H9 (cell line): ENCODE measurements around the gene AMBRA1. TPM values are rescaled to one million over a fixed set of nuclear protein-coding genes. Genes with fewer than 3 reads are reported as not detected.

Experiments used
- DNase-seq: peaks from one replicate; pipeline ENCODE4 v3.0.0-alpha.2; 2017
- H2AFZ ChIP-seq: one replicate; pipeline ENCODE4 v1.6.1; 2013; ENCODE audit warnings: mild to moderate bottlenecking, low read length, control low read depth, moderate library complexity
- H2AK5ac ChIP-seq: 2 replicates; pipeline ENCODE4 v1.6.1; 2013; ENCODE audit warnings: low read length, control low read depth, mixed read lengths; ENCODE audit not compliant: insufficient read length
- H2BK120ac ChIP-seq: one replicate; pipeline ENCODE4 v1.6.1; 2013; ENCODE audit warnings: low read depth, mild to moderate bottlenecking, low read length, control low read depth, inconsistent platforms; ENCODE audit not compliant: poor library complexity, severe bottlenecking
- H2BK12ac ChIP-seq: 2 replicates; pipeline ENCODE4 v1.6.1; 2013; ENCODE audit warnings: low read length, control low read depth, mixed read lengths, low read depth; ENCODE audit not compliant: insufficient read length
- H2BK15ac ChIP-seq: 2 replicates; pipeline ENCODE4 v1.6.1; 2013; ENCODE audit warnings: low read depth, low read length, control low read depth
- H2BK20ac ChIP-seq: one replicate; pipeline ENCODE4 v1.6.1; 2013; ENCODE audit warnings: low read depth, mild to moderate bottlenecking, low read length, control low read depth, inconsistent platforms; ENCODE audit not compliant: poor library complexity, severe bottlenecking
- H2BK5ac ChIP-seq: 2 replicates; pipeline ENCODE4 v1.6.1; 2013; ENCODE audit warnings: low read length, control low read depth, mixed read lengths; ENCODE audit not compliant: insufficient read length
- H3K14ac ChIP-seq: 2 replicates; pipeline ENCODE4 v1.6.1; 2013; ENCODE audit warnings: low read length, control low read depth; ENCODE audit not compliant: insufficient read depth
- H3K18ac ChIP-seq: 2 replicates; pipeline ENCODE4 v1.6.1; 2013; ENCODE audit warnings: low read depth, mild to moderate bottlenecking, mixed read lengths, low read length, control low read depth; ENCODE audit not compliant: insufficient read length
- H3K23ac ChIP-seq: 2 replicates; pipeline ENCODE4 v1.6.1; 2013; ENCODE audit warnings: low read length, control low read depth, mixed read lengths, low read depth; ENCODE audit not compliant: insufficient read length
- H3K23me2 ChIP-seq: 2 replicates; pipeline ENCODE4 v1.6.1; 2013; ENCODE audit warnings: low read depth, mild to moderate bottlenecking, mixed read lengths, low read length, control low read depth; ENCODE audit not compliant: insufficient read length, poor library complexity, severe bottlenecking
- H3K27ac ChIP-seq: 2 replicates; pipeline ENCODE4 v1.5.1; 2013; ENCODE audit warnings: low read length, control low read depth, mixed read lengths, low read depth; ENCODE audit not compliant: insufficient read length
- H3K27me3 ChIP-seq: 2 replicates; pipeline ENCODE4 v1.6.1; 2013; ENCODE audit warnings: low read length, control low read depth, inconsistent platforms; ENCODE audit not compliant: insufficient read depth
- H3K4ac ChIP-seq: 2 replicates; pipeline ENCODE4 v1.6.1; 2013; ENCODE audit warnings: low read depth, mild to moderate bottlenecking, control low read depth, inconsistent platforms, low read length, moderate library complexity
- H3K4me1 ChIP-seq: 2 replicates; pipeline ENCODE4 v1.6.1; 2013; ENCODE audit warnings: low read length, control low read depth, inconsistent platforms; ENCODE audit not compliant: insufficient read depth
- H3K4me2 ChIP-seq: 2 replicates; pipeline ENCODE4 v1.6.1; 2013; ENCODE audit warnings: low read length, control low read depth, mixed read lengths; ENCODE audit not compliant: insufficient read length, insufficient read depth
- H3K56ac ChIP-seq: 2 replicates; pipeline ENCODE4 v1.6.1; 2013; ENCODE audit warnings: low read depth, mild to moderate bottlenecking, mixed read lengths, low read length, control low read depth; ENCODE audit not compliant: insufficient read length
- H3K79me1 ChIP-seq: 2 replicates; pipeline ENCODE4 v1.6.1; 2013; ENCODE audit warnings: low read depth, mild to moderate bottlenecking, moderate library complexity, low read length, control low read depth, inconsistent platforms; ENCODE audit not compliant: insufficient read depth, poor library complexity, severe bottlenecking
- H3K79me2 ChIP-seq: 2 replicates; pipeline ENCODE4 v1.6.1; 2013; ENCODE audit warnings: low read length, control low read depth, inconsistent platforms; ENCODE audit not compliant: insufficient read depth
- H3K9ac ChIP-seq: 2 replicates; pipeline ENCODE4 v1.6.1; 2013; ENCODE audit warnings: low read length, control low read depth, mixed read lengths; ENCODE audit not compliant: insufficient read length; ENCODE audit errors: extremely low read depth
- H3K9me3 ChIP-seq: one replicate; pipeline ENCODE4 v1.6.1; 2013; ENCODE audit warnings: low read depth, low read length, inconsistent platforms; ENCODE audit not compliant: control insufficient read depth
- H3T11ph ChIP-seq: one replicate; pipeline ENCODE4 v1.6.1; 2013; ENCODE audit warnings: mild to moderate bottlenecking, low read length, control low read depth, inconsistent platforms
- H4K20me1 ChIP-seq: one replicate; pipeline ENCODE4 v1.6.1; 2013; ENCODE audit not compliant: control insufficient read depth, insufficient read length, insufficient read depth
- H4K5ac ChIP-seq: 2 replicates; pipeline ENCODE4 v1.6.1; 2013; ENCODE audit warnings: low read depth, mild to moderate bottlenecking, mixed read lengths, low read length, control low read depth; ENCODE audit not compliant: insufficient read length
- H4K8ac ChIP-seq: replicated peaks from 2 replicates; pipeline ENCODE4 v1.6.1; 2013; ENCODE audit warnings: low read length, control low read depth, mixed read lengths, low read depth; ENCODE audit not compliant: insufficient read length
- H4K91ac ChIP-seq: 2 replicates; pipeline ENCODE4 v1.6.1; 2013; ENCODE audit warnings: low read depth, mild to moderate bottlenecking, moderate library complexity, mixed read lengths, low read length, control low read depth; ENCODE audit not compliant: insufficient read length
- H3K27ac Mint-ChIP-seq, 3 experiments: 2 replicates in 2 of 3; 3 replicates in 1 of 3; pipeline ENCODE4 v1.8.0; 2020 to 2021; ENCODE audit warnings: mixed read lengths in 3 of 3, mild to moderate bottlenecking in 1 of 3, moderate library complexity in 1 of 3
- H3K27me3 Mint-ChIP-seq: 2 replicates; pipeline ENCODE4 v1.8.0; 2021; ENCODE audit warnings: low read depth, mild to moderate bottlenecking, moderate library complexity, mixed read lengths
- H3K36me3 Mint-ChIP-seq, 3 experiments: 2 replicates in 2 of 3; 3 replicates in 1 of 3; pipeline ENCODE4 v1.8.0; 2020 to 2021; ENCODE audit warnings: low read depth in 3 of 3, mixed read lengths in 3 of 3; ENCODE audit not compliant: insufficient read depth in 1 of 3
- H3K4me1 Mint-ChIP-seq, 2 experiments: 2 replicates each; pipeline ENCODE4 v1.8.0; 2020; ENCODE audit warnings: mixed read lengths in 2 of 2
- H3K4me3 Mint-ChIP-seq, 2 experiments: 2 replicates in 1 of 2; 3 replicates in 1 of 2; pipeline ENCODE4 v1.8.0; 2020 to 2021; ENCODE audit warnings: mild to moderate bottlenecking in 2 of 2, mixed read lengths in 2 of 2, moderate library complexity in 1 of 2
- H3K9me3 Mint-ChIP-seq, 2 experiments: 2 replicates in 1 of 2; 3 replicates in 1 of 2; pipeline ENCODE4 v1.8.0; 2020; ENCODE audit warnings: mild to moderate bottlenecking in 2 of 2, mixed read lengths in 2 of 2, moderate library complexity in 1 of 2
- WGBS: extraction: QIAGEN DNeasy Blood & Tissue Kit; methylation state at CpG from one replicate; pipeline ENCODE4 v1.1.7; 2013; ENCODE audit warnings: missing lambda C conversion rate, low lambda C conversion rate, mixed read lengths; ENCODE audit not compliant: insufficient read length; ENCODE audit errors: extremely low coverage; 5-methylcytosine and 5-hydroxymethylcytosine counted together
- total RNA-seq: library from RNA; stranded (reverse); gene quantifications from 2 replicates; pipeline ENCODE4 v1.2.1, GENCODE V29; 2021
- TF ChIP-seq, protein P1 (sequence below): fragments of 200-600 bp; sonication (generic); conservative IDR thresholded peaks from 3 replicates; pipeline ENCODE4 v1.8.0; 2021; ENCODE audit warnings: antibody characterized with exemption, mild to moderate bottlenecking

Gene AMBRA1
- total RNA-seq, 1 experiment from 2014 or later = 37.5 TPM

DNA sequence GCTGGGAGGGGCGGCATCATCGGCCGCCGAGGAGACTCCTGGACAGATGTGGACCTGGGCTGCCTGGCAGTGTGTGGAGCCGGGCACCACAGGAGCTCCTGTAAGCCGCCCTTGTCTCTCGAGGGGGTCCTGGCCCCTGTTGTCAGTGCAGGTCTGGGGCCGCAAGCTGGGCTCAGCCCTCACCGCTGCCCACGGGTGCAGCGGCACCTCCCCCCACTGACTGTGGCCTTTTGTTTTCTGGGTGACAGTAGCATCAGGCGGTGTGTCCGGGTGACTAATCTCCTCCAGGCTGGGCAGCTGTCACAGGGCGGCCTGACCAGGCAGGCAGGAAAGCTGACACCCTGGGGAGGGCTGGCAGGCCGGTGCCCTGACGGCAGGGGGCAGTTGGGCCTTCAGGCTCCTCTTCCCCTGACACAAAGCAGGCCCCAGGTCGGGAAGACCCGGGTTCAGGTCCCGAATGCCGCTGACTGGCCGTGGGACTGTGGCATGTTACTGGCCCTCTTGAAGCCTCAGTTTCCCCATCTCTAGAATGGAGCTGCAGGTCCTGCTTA is 230.3 kb downstream of the AMBRA1 start:
- Histone ChIP-seq H3K14ac (no peak overlapping the region), H3K18ac (no peak overlapping the region), H3K27ac (no peak overlapping the region), H4K91ac (no peak overlapping the region), H3K79me1 (no peaks in the 10 kb centered on the region), H4K5ac (no peak overlapping the region), H2BK20ac (no peak overlapping the region), H3K56ac (no peak overlapping the region), H2BK5ac (no peak overlapping the region), H3K79me2 (no peaks in the 10 kb centered on the region; the same call in 1 of the 2 replicates), H4K20me1 (no peaks in the 10 kb centered on the region), H2BK12ac (no peak overlapping the region), H2AK5ac (no peak overlapping the region), H3K4me1 (no peaks in the 10 kb centered on the region; the same call in 1 of the 2 replicates), H3T11ph (no peak overlapping the region), H3K9ac (no peak overlapping the region), H3K27me3 (no peaks in the 10 kb centered on the region), H3K9me3 (no peaks in the 10 kb centered on the region), H3K23me2 (no peaks in the 10 kb centered on the region), H2BK15ac (no peak overlapping the region), H3K4me2 (no peak overlapping the region), H3K4ac (no peak overlapping the region), H4K8ac (no peak overlapping the region), H3K23ac (no peak overlapping the region), H2AFZ (no peak overlapping the region), H2BK120ac (no peak overlapping the region)
- H3K36me3 Mint-ChIP-seq = peaks cover 3 to 8% (median 5%) of the 10 kb centered on the region in 3 experiments
- no peak overlapping the region for H3K27ac Mint-ChIP-seq
- no peak overlapping the region for H3K4me3 Mint-ChIP-seq
- H3K4me1 Mint-ChIP-seq = peaks cover 24 to 41% of the 10 kb centered on the region in 2 experiments
- no peaks in the 10 kb centered on the region for H3K9me3 Mint-ChIP-seq
- TF ChIP-seq, protein P1, sequence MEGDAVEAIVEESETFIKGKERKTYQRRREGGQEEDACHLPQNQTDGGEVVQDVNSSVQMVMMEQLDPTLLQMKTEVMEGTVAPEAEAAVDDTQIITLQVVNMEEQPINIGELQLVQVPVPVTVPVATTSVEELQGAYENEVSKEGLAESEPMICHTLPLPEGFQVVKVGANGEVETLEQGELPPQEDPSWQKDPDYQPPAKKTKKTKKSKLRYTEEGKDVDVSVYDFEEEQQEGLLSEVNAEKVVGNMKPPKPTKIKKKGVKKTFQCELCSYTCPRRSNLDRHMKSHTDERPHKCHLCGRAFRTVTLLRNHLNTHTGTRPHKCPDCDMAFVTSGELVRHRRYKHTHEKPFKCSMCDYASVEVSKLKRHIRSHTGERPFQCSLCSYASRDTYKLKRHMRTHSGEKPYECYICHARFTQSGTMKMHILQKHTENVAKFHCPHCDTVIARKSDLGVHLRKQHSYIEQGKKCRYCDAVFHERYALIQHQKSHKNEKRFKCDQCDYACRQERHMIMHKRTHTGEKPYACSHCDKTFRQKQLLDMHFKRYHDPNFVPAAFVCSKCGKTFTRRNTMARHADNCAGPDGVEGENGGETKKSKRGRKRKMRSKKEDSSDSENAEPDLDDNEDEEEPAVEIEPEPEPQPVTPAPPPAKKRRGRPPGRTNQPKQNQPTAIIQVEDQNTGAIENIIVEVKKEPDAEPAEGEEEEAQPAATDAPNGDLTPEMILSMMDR = no peak
- no CpG with 5 or more reads among the region's 21 CpGs for WGBS
- no peaks in the 10 kb centered on the region for H3K27me3 Mint-ChIP-seq
- DNase-seq = no peak
